T-cell (primary cell): ENCODE data around the gene PDE7B. TPM values are rescaled to one million over a fixed set of nuclear protein-coding genes. Genes with fewer than 3 reads are reported as not detected.

Source experiments
- ATAC-seq, 4 experiments: fragments of 200-7000 bp in 3 of 4; fragments of 150-1000 bp in 1 of 4; cut with Tn5 transposase; replicated peaks in 1 of 4; 1 replicate in 3 of 4; 2 replicates in 1 of 4; pipeline ENCODE4 v1.10.0; 2021; ENCODE audit warnings: moderate library complexity in 3 of 4, mild to moderate bottlenecking in 2 of 4, moderate number of reproducible peaks in 1 of 4
- CTCF ChIA-PET, 2 donors: fragments of 300-600 bp; sonication (Branson Sonifier 250); formaldehyde crosslinking; loops; one replicate each; lab custom pipeline; 2022; ENCODE audit warnings: antibody characterized with exemption in 2 of 2; lab: Charles Lee
- POLR2A ChIA-PET, 2 donors: fragments of 300-600 bp; sonication (Branson Sonifier 250); formaldehyde crosslinking; loops; one replicate each; lab custom pipeline; 2022; ENCODE audit warnings: antibody characterized with exemption in 2 of 2; lab: Charles Lee
- DNase-seq, 35 experiments: peaks; one replicate each; pipeline versions ENCODE4 v3.0.0 to v3.0.0-alpha.2; 2013 to 2023
- H3K27ac ChIP-seq: one replicate; pipeline ENCODE4 v1.5.1; 2013; ENCODE audit warnings: low read length
- H3K27me3 ChIP-seq, 2 experiments: replicated peaks in 1 of 2; 1 replicate in 1 of 2; 2 replicates in 1 of 2; pipeline versions ENCODE4 v1.6.1 to v1.7.0; 2013; ENCODE audit warnings: low read length in 1 of 2, mixed read lengths in 1 of 2; ENCODE audit not compliant: control insufficient read depth in 2 of 2, insufficient read depth in 2 of 2; ENCODE audit errors: extremely low read depth in 1 of 2
- H3K36me3 ChIP-seq, 2 donors: 1 replicate in 1 of 2; 2 replicates in 1 of 2; pipeline versions ENCODE4 v1.6.1 to v1.7.0; 2013; ENCODE audit warnings: low read length in 1 of 2; ENCODE audit not compliant: control insufficient read depth in 2 of 2, insufficient read depth in 1 of 2; ENCODE audit errors: extremely low read depth in 1 of 2
- H3K4me1 ChIP-seq, 2 experiments: 1 replicate in 1 of 2; 2 replicates in 1 of 2; pipeline versions ENCODE4 v1.6.1 to v1.7.0; 2013; ENCODE audit warnings: low read length in 2 of 2, mixed read lengths in 1 of 2; ENCODE audit not compliant: insufficient read depth in 2 of 2, control insufficient read depth in 1 of 2; ENCODE audit errors: extremely low read depth in 1 of 2
- H3K4me3 ChIP-seq, 2 donors: 1 replicate in 1 of 2; 2 replicates in 1 of 2; pipeline versions ENCODE4 v1.5.1 to v1.7.0; 2013; ENCODE audit warnings: mild to moderate bottlenecking in 2 of 2, low read length in 1 of 2, moderate library complexity in 1 of 2; ENCODE audit not compliant: control insufficient read depth in 1 of 2; ENCODE audit errors: extremely low read depth in 1 of 2
- H3K9me3 ChIP-seq: 2 replicates; pipeline ENCODE4 v1.7.0; 2013
- H3K27ac Mint-ChIP-seq, 2 donors: one replicate each; pipeline ENCODE4 v1.8.0; 2020 to 2021; ENCODE audit warnings: mild to moderate bottlenecking in 2 of 2, mixed read lengths in 2 of 2
- H3K27me3 Mint-ChIP-seq, 2 donors: one replicate each; pipeline ENCODE4 v1.8.0; 2021 to 2022; ENCODE audit warnings: mixed read lengths in 2 of 2
- H3K36me3 Mint-ChIP-seq: one replicate; pipeline ENCODE4 v1.8.0; 2021; ENCODE audit warnings: mixed read lengths
- H3K4me1 Mint-ChIP-seq, 3 donors: one replicate each; pipeline ENCODE4 v1.8.0; 2020 to 2022; ENCODE audit warnings: mixed read lengths in 3 of 3, mild to moderate bottlenecking in 1 of 3
- H3K4me3 Mint-ChIP-seq, 3 donors: one replicate each; pipeline ENCODE4 v1.8.0; 2020 to 2022; ENCODE audit warnings: mild to moderate bottlenecking in 3 of 3, mixed read lengths in 3 of 3, moderate library complexity in 3 of 3
- H3K9me3 Mint-ChIP-seq, 3 donors: one replicate each; pipeline ENCODE4 v1.8.0; 2020 to 2022; ENCODE audit warnings: mixed read lengths in 3 of 3
- WGBS: methylation state at CpG from one replicate; pipeline ENCODE4 v1.1.5; 2013; ENCODE audit warnings: missing lambda C conversion rate; ENCODE audit not compliant: insufficient coverage; 5-methylcytosine and 5-hydroxymethylcytosine counted together
- total RNA-seq, 35 experiments: library from RNA in 6 of 35; stranded (reverse) in 6 of 35; fragments of 120-200 nt in 1 of 35; gene quantifications; one replicate each; pipeline versions ENCODE4 v1.2.1 to v1.2.4 and lab custom pipeline; 2013 to 2026

PDE7B gene
- total RNA-seq, 5 donors from 2014 or later (not counting 1 experiment from before 2014, with no cell fraction given), result 0.35 to 1.5 (median 0.69) TPM

DNA sequence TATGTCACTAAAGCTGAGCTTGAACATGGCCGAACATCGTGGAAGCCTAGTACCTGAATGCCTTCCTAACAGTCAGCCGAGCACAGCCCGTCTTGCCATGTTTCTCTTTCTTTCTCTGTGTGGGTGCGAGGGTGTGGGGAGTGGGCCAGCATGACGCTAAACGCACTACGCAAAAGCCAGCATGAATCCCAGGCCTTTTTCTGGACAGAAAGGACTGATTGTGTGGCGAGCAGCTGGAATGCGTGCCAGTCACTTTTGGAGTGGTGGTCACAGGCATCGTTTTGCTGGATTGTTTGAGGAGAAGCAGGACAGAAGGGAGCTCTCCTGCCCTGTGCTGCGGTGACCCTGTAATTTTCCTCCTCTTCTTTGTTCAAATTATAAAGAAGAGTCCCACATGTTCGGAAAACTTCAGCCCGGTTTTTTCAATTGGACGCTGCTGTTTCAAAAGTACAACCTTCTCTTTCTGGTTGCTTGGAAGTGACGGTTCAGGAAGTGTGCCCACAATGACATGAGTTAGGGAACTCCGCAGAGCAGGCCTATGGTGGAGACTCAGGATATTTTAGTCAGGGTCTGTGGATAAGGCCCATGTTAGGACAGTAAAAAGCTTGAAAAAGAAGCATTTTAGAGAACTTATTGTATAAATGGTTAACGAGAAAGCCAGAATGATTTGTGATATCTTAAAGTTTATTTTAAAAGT lies 54.3 kb downstream of the PDE7B start:
- POLR2A ChIA-PET, result interaction anchor here in 1 of 2 donors (0.9 kb wide), 1 partner anchor 24 kb away, joined by 3 read pairs; no protein-coding TSS in a partner anchor
- H3K36me3 Mint-ChIP-seq, result no peaks in the 10 kb centered on the region
- no peaks in the 10 kb centered on the region for H3K27me3 Mint-ChIP-seq
- H3K27ac ChIP-seq, result no peak overlapping the region
- peaks cover 3 to 22% of the 10 kb centered on the region in 2 experiments for H3K4me1 ChIP-seq
- no peak for DNase-seq
- H3K27ac Mint-ChIP-seq, result no peak overlapping the region
- peaks cover 7 to 19% (median 8%) of the 10 kb centered on the region in 3 donors for H3K4me1 Mint-ChIP-seq
- H3K4me3 Mint-ChIP-seq, result no peak overlapping the region
- ATAC-seq, result no peak
- no peaks in the 10 kb centered on the region for H3K9me3 ChIP-seq
- H3K27me3 ChIP-seq, result no peaks in the 10 kb centered on the region
- no peaks in the 10 kb centered on the region for H3K36me3 ChIP-seq
- CTCF ChIA-PET, result interaction anchor here (0.6 to 0.8 kb wide), 5 partner anchors 196 to 1590 kb away, joined by 3 to 4 read pairs (median 4); no protein-coding TSS in a partner anchor
- no peaks in the 10 kb centered on the region for H3K9me3 Mint-ChIP-seq
- 98% methylated on average over 14 of the region's 18 CpGs for WGBS
- no peak overlapping the region for H3K4me3 ChIP-seq

- no CpG with 5 or more reads among the region's 3 CpGs for WGBS
- Mint-ChIP-seq H3K9me3 (no peaks in the 10 kb centered on the region), H3K27me3 (no peaks in the 10 kb centered on the region), H3K27ac (no peak overlapping the region), H3K4me3 (no peak overlapping the region), H3K36me3 (no peaks in the 10 kb centered on the region), H3K4me1 (peaks cover 7 to 18% (median 8%) of the 10 kb centered on the region in 3 donors)
- Histone ChIP-seq H3K9me3 (no peaks in the 10 kb centered on the region), H3K4me3 (no peak overlapping the region), H3K36me3 (no peaks in the 10 kb centered on the region), H3K4me1 (peaks cover 3 to 21% of the 10 kb centered on the region in 2 experiments), H3K27me3 (no peaks in the 10 kb centered on the region), H3K27ac (no peak overlapping the region)
- CTCF ChIA-PET, result interaction anchor here (0.6 to 2.7 kb wide), 6 partner anchors 9 to 1589 kb away, joined by 3 to 10 read pairs (median 4); no protein-coding TSS in a partner anchor
- ATAC-seq (no peak), DNase-seq (no peak)
- POLR2A ChIA-PET, result interaction anchor here in 1 of 2 donors (0.9 kb wide), 1 partner anchor 25 kb away, joined by 3 read pairs; no protein-coding TSS in a partner anchor
Observed at GRCh38 chr6:135906542-135906941, 55.0 kb downstream of the PDE7B start.

- peaks cover 3 to 13% (median 5%) of the 10 kb centered on the region in 3 donors for H3K4me1 Mint-ChIP-seq
- CTCF ChIA-PET, result interaction anchor here (0.6 to 2.7 kb wide), 3 partner anchors 9 to 230 kb away, joined by 3 to 10 read pairs (median 3); no protein-coding TSS in a partner anchor
- WGBS, result no CpG with 5 or more reads among the region's 2 CpGs
Observed at GRCh38 chr6:135906972-135907465, 55.5 kb downstream of the PDE7B start.

GRCh38 chr6:135909737-135910387 lies 58.4 kb downstream of the PDE7B start:
- H3K27me3 Mint-ChIP-seq, result no peaks in the 10 kb centered on the region
- ATAC-seq, result peak; percentile 65 to 92 (median 81)
- ChIA-PET POLR2A (no interaction called here), CTCF (interaction anchor here (0.6 to 1.6 kb wide), 59 partner anchors 9 to 1611 kb away, joined by 3 to 36 read pairs (median 4); partner anchors contain the start of gene PDE7B (in 1 of the 2))
- Histone ChIP-seq H3K27ac (no peak overlapping the region), H3K36me3 (no peaks in the 10 kb centered on the region), H3K27me3 (no peaks in the 10 kb centered on the region), H3K9me3 (no peaks in the 10 kb centered on the region), H3K4me3 (peak overlapping the region in 1 of 2 donors; percentile 32), H3K4me1 (peaks cover 3% of the 10 kb centered on the region in 2 experiments)
- H3K9me3 Mint-ChIP-seq, result no peaks in the 10 kb centered on the region
- H3K36me3 Mint-ChIP-seq, result no peaks in the 10 kb centered on the region
- peak; percentile 17 to 86 (median 53) for DNase-seq
- H3K4me3 Mint-ChIP-seq, result no peak overlapping the region
- no peak overlapping the region for H3K27ac Mint-ChIP-seq
- peaks cover 0 to 4% (median 2%) of the 10 kb centered on the region in 3 donors for H3K4me1 Mint-ChIP-seq
- 45% methylated on average over 6 of the region's 9 CpGs for WGBS

More at GRCh38 chr6:135906972-135907465, 55.5 kb downstream of the PDE7B start:
- H3K27me3 Mint-ChIP-seq, result no peaks in the 10 kb centered on the region
- peaks cover 3 to 16% of the 10 kb centered on the region in 2 experiments for H3K4me1 ChIP-seq
- H3K27me3 ChIP-seq, result no peaks in the 10 kb centered on the region
- ATAC-seq (no peak), DNase-seq (no peak)
- POLR2A ChIA-PET, result interaction anchor here in 1 of 2 donors (0.6 kb wide), 1 partner anchor 1589 kb away, joined by 3 read pairs; the partner anchor contains the start of gene SGK1
- H3K4me3 ChIP-seq, result no peak overlapping the region
- H3K9me3 ChIP-seq, result no peaks in the 10 kb centered on the region
- H3K27ac ChIP-seq, result no peak overlapping the region
- H3K27ac Mint-ChIP-seq, result no peak overlapping the region
- no peaks in the 10 kb centered on the region for H3K36me3 ChIP-seq
- no peaks in the 10 kb centered on the region for H3K36me3 Mint-ChIP-seq
- H3K9me3 Mint-ChIP-seq, result no peaks in the 10 kb centered on the region
- no peak overlapping the region for H3K4me3 Mint-ChIP-seq

- Histone ChIP-seq H3K9me3 (no peaks in the 10 kb centered on the region), H3K4me1 (peaks cover 3% of the 10 kb centered on the region in 2 experiments), H3K4me3 (no peak overlapping the region), H3K27me3 (no peaks in the 10 kb centered on the region), H3K27ac (no peak overlapping the region), H3K36me3 (no peaks in the 10 kb centered on the region)
- DNase-seq (no peak), ATAC-seq (no peak)
- ChIA-PET POLR2A (no interaction called here), CTCF (interaction anchor here (0.7 to 2.3 kb wide), 5 partner anchors 11 to 375 kb away, joined by 3 to 7 read pairs (median 4); no protein-coding TSS in a partner anchor)
- WGBS, result no CpG with 5 or more reads among the region's 2 CpGs
- Mint-ChIP-seq H3K9me3 (no peaks in the 10 kb centered on the region), H3K4me3 (no peak overlapping the region), H3K27ac (no peak overlapping the region), H3K27me3 (no peaks in the 10 kb centered on the region), H3K36me3 (no peaks in the 10 kb centered on the region), H3K4me1 (peaks cover 0 to 4% (median 2%) of the 10 kb centered on the region in 3 donors)
Observed at GRCh38 chr6:135910790-135911618, 59.5 kb downstream of the PDE7B start.
